K562 (cell line): ENCODE measurements around the gene DIPK1B. TPM values are rescaled to one million over a fixed set of nuclear protein-coding genes. Genes with fewer than 3 reads are reported as not detected.
A peak's percentile ranks its signal among the peaks of the same experiment; 100 is the strongest.

Experiments
- ATAC-seq: fragments of 200-7000 bp; cut with Tn5 transposase; 3 replicates; pipeline ENCODE4 v1.9.1; 2020; ENCODE audit warnings: moderate library complexity
- BruUV-seq: library from RNA; stranded (reverse); fragments of 400-500 nt; replicated peaks from 2 replicates; lab custom pipeline; 2021; lab: Mats Ljungman, UMichigan
- CTCF ChIA-PET: fragments of 300-600 bp; formaldehyde crosslinking; extraction: SDS; loops from one replicate; lab custom pipeline; 2021; ENCODE audit warnings: low intra/inter-chr PET ratio; lab: Yijun Ruan, JAX
- POLR2A ChIA-PET: fragments of 300-600, 350-650 bp; sonication (Branson Sonifier 250); formaldehyde crosslinking; extraction: SDS; loops from one replicate; lab custom pipeline; 2021; ENCODE audit warnings: antibody characterized with exemption, inconsistent platforms; lab: Yijun Ruan, JAX
- DNase-seq, 4 experiments: peaks; one replicate each; pipeline versions ENCODE4 v3.0.0 to v3.0.0-alpha.2; 2011 to 2018; ENCODE audit warnings: low spot score in 3 of 4, mixed read lengths in 3 of 4; ENCODE audit errors: extremely low read depth in 1 of 4
- FAIRE-seq: peaks from 2 replicates; lab custom pipeline; 2011; peaks lifted over from hg19 to GRCh38; lab: Jason Lieb, UNC
- H2AFZ ChIP-seq: 2 replicates; pipeline ENCODE4 v1.6.0; 2011; ENCODE audit warnings: low read depth, low read length, control low read depth, inconsistent platforms
- H3K27ac ChIP-seq: fragments of 200-600 bp; 3 replicates; pipeline ENCODE4 v1.8.0; 2011; ENCODE audit warnings: low read depth, mild to moderate bottlenecking, control low read depth, inconsistent platforms, low read length, moderate library complexity, mixed read lengths; ENCODE audit errors: extremely low read depth
- H3K27me3 ChIP-seq, 2 experiments: fragments of 300-600 bp in 1 of 2; 2 replicates in 1 of 2; 3 replicates in 1 of 2; pipeline versions ENCODE4 v1.6.0 to v1.8.0; 2011; ENCODE audit warnings: inconsistent platforms in 2 of 2, low read length in 2 of 2, mild to moderate bottlenecking in 1 of 2, mixed read lengths in 1 of 2, moderate library complexity in 1 of 2; ENCODE audit not compliant: control insufficient read depth in 2 of 2, insufficient read depth in 2 of 2
- H3K36me3 ChIP-seq: fragments of 300-600 bp; 3 replicates; pipeline ENCODE4 v1.8.0; 2011; ENCODE audit warnings: mild to moderate bottlenecking, low read length, inconsistent platforms; ENCODE audit not compliant: control insufficient read depth, insufficient read depth
- H3K4me1 ChIP-seq, 2 experiments: fragments of 200-600 bp in 1 of 2; replicated peaks in 1 of 2; 2 replicates in 1 of 2; 3 replicates in 1 of 2; pipeline versions ENCODE4 v1.5.1 to v1.8.0; 2011; ENCODE audit warnings: inconsistent platforms in 2 of 2, low read length in 2 of 2, mild to moderate bottlenecking in 1 of 2, mixed read lengths in 1 of 2, moderate library complexity in 1 of 2; ENCODE audit not compliant: control insufficient read depth in 2 of 2, insufficient read depth in 2 of 2
- H3K4me2 ChIP-seq: 2 replicates; pipeline ENCODE4 v1.6.1; 2011; ENCODE audit warnings: low read length, control low read depth, inconsistent platforms, mixed read lengths; ENCODE audit not compliant: insufficient read depth
- H3K4me3 ChIP-seq: fragments of 200-600 bp; sonication (generic), shearing (Covaris generic); 2 replicates; pipeline ENCODE4 v1.5.1; 2016; ENCODE audit warnings: control low read depth, inconsistent platforms
- H3K79me2 ChIP-seq: fragments of 200-600 bp; 3 replicates; pipeline ENCODE4 v1.8.0; 2011; ENCODE audit warnings: low read length, inconsistent platforms; ENCODE audit not compliant: control insufficient read depth, insufficient read depth
- H3K9ac ChIP-seq, 2 experiments: 2 replicates each; pipeline versions ENCODE4 v1.6.0 to v1.6.1; 2011; ENCODE audit warnings: low read depth in 2 of 2, low read length in 2 of 2, control low read depth in 1 of 2, inconsistent platforms in 1 of 2, mild to moderate bottlenecking in 1 of 2, mixed read lengths in 1 of 2; ENCODE audit not compliant: insufficient read depth in 1 of 2
- H3K9me1 ChIP-seq: one replicate; pipeline ENCODE4 v1.6.0; 2011; ENCODE audit warnings: inconsistent platforms, mild to moderate bottlenecking, low read length, moderate library complexity; ENCODE audit not compliant: control insufficient read depth, insufficient read depth
- H3K9me3 ChIP-seq: replicated peaks from 2 replicates; pipeline ENCODE4 v1.5.1; 2011; ENCODE audit warnings: low read depth, low read length, inconsistent platforms; ENCODE audit not compliant: control insufficient read depth, insufficient read depth
- H4K20me1 ChIP-seq: replicated peaks from 2 replicates; pipeline ENCODE4 v1.6.1; 2011; ENCODE audit warnings: low read length, inconsistent platforms, mixed read lengths; ENCODE audit not compliant: control insufficient read depth, insufficient read depth
- CBX5 ChIP-seq: IDR thresholded peaks from 2 replicates; pipeline ENCODE4 v1.6.1; 2014; ENCODE audit warnings: low read depth, borderline replicate concordance
- CEBPG ChIP-seq, 3 experiments: fragments of 200-800 bp in 1 of 3; sonication (Bioruptor generic) in 1 of 3; sonication (generic) in 1 of 3; formaldehyde crosslinking in 1 of 3; IDR thresholded peaks in 2 of 3; conservative IDR thresholded peaks in 1 of 3; 2 replicates each; pipeline versions ENCODE4 v1.6.1 to v1.8.0; 2016 to 2022; ENCODE audit warnings: missing compliant biosample characterization in 2 of 3, missing genetic modification characterization in 2 of 3, mild to moderate bottlenecking in 1 of 3, missing genetic modification reagents in 1 of 3
- ETV5 ChIP-seq: sonication (generic); formaldehyde crosslinking; IDR thresholded peaks from 2 replicates; pipeline ENCODE4 v1.4.0; 2020; ENCODE audit warnings: low read depth, mild to moderate bottlenecking, missing genetic modification reagents
- GTF2E2 ChIP-seq: fragments of 200-800 bp; sonication (Bioruptor generic); IDR thresholded peaks from 2 replicates; pipeline ENCODE4 v1.6.1; 2016; ENCODE audit warnings: missing genetic modification characterization, missing compliant biosample characterization
- HDGF ChIP-seq: fragments of 450-650 bp; IDR thresholded peaks from 2 replicates; pipeline ENCODE4 v1.6.1; 2016
- HNRNPUL1 ChIP-seq: fragments of 200-400 bp; formaldehyde crosslinking; IDR thresholded peaks from 2 replicates; pipeline ENCODE4 v1.6.1; 2017; ENCODE audit warnings: low read length
- MAZ ChIP-seq, 2 experiments: fragments of 450-650 bp in 1 of 2; sonication (generic) in 1 of 2; formaldehyde crosslinking; IDR thresholded peaks in 1 of 2; conservative IDR thresholded peaks in 1 of 2; 2 replicates each; pipeline versions ENCODE4 v1.4.0 to v1.5.0; 2020; ENCODE audit warnings: mild to moderate bottlenecking in 1 of 2, missing genetic modification reagents in 1 of 2
- MCM3 ChIP-seq: fragments of 450-650 bp; IDR thresholded peaks from 2 replicates; pipeline ENCODE4 v1.6.1; 2016
- MED1 ChIP-seq: sonication (generic); formaldehyde crosslinking; IDR thresholded peaks from 2 replicates; pipeline ENCODE4 v1.8.1; 2023; ENCODE audit warnings: missing genetic modification reagents, borderline replicate concordance
- MEF2A ChIP-seq: IDR thresholded peaks from 2 replicates; pipeline ENCODE4 v1.6.1; 2011; ENCODE audit warnings: low read depth, mild to moderate bottlenecking, low read length, moderate library complexity; ENCODE audit not compliant: control insufficient read depth
- NFATC3 ChIP-seq: fragments of 450-650 bp; IDR thresholded peaks from 2 replicates; pipeline ENCODE4 v1.6.1; 2017; ENCODE audit warnings: mild to moderate bottlenecking
- PHB ChIP-seq: fragments of 250-450 bp; sonication (Bioruptor Pico); IDR thresholded peaks from 2 replicates; pipeline ENCODE4 v1.5.0; 2021
- POLR2B ChIP-seq: fragments of 450-650 bp; IDR thresholded peaks from 2 replicates; pipeline ENCODE4 v1.6.1; 2018; ENCODE audit warnings: low read depth; ENCODE audit not compliant: partially characterized antibody
- PRMT5 ChIP-seq: sonication (generic); formaldehyde crosslinking; IDR thresholded peaks from 2 replicates; pipeline ENCODE4 v1.5.0; 2020; ENCODE audit warnings: missing genetic modification reagents
- RAD51 ChIP-seq: fragments of 450-650 bp; IDR thresholded peaks from 2 replicates; pipeline ENCODE4 v1.7.1; 2016; ENCODE audit warnings: low read depth, mild to moderate bottlenecking, borderline replicate concordance
- RBM25 ChIP-seq: fragments of 200-400 bp; formaldehyde crosslinking; IDR thresholded peaks from 2 replicates; pipeline ENCODE4 v1.6.1; 2018; ENCODE audit warnings: low read length, low read depth, moderate library complexity; ENCODE audit not compliant: severe bottlenecking
- RBM39 ChIP-seq: fragments of 200-400 bp; formaldehyde crosslinking; optimal IDR thresholded peaks from 2 replicates; pipeline ENCODE3; 2018; ENCODE audit warnings: low read depth, low read length
- SAP30 ChIP-seq: fragments of 200-600 bp; sonication (generic); IDR thresholded peaks from 2 replicates; pipeline ENCODE4 v1.6.1; 2012; ENCODE audit warnings: borderline replicate concordance, low read depth, mild to moderate bottlenecking, moderate library complexity, low read length, control low read depth, inconsistent platforms; ENCODE audit not compliant: insufficient read depth, poor library complexity, severe bottlenecking
- TAF15 ChIP-seq: fragments of 200-400 bp; formaldehyde crosslinking; IDR thresholded peaks from 2 replicates; pipeline ENCODE4 v1.6.1; 2017; ENCODE audit warnings: mild to moderate bottlenecking, low read depth, low read length, moderate library complexity
- TCF3 ChIP-seq: sonication (generic); formaldehyde crosslinking; IDR thresholded peaks from 2 replicates; pipeline ENCODE4 v1.4.0; 2020; ENCODE audit warnings: mild to moderate bottlenecking, missing genetic modification reagents
- ZBTB43 ChIP-seq: sonication (generic); formaldehyde crosslinking; IDR thresholded peaks from 2 replicates; pipeline ENCODE4 v1.8.0; 2023; ENCODE audit warnings: mild to moderate bottlenecking, missing genetic modification reagents
- ZNF146 ChIP-seq: IDR thresholded peaks from one replicate; pipeline ENCODE4 v1.6.1; 2018; ENCODE audit warnings: missing compliant biosample characterization; ENCODE audit not compliant: unreplicated experiment
- ZNF184 ChIP-seq: sonication (generic); formaldehyde crosslinking; IDR thresholded peaks from 2 replicates; pipeline ENCODE4 v1.5.0; 2020; ENCODE audit warnings: missing genetic modification reagents
- ZNF668 ChIP-seq: fragments of 250-450 bp; sonication (Bioruptor Pico); IDR thresholded peaks from 2 replicates; pipeline ENCODE4 v1.8.0; 2022; ENCODE audit warnings: mild to moderate bottlenecking, inconsistent platforms
- WGBS: fragments of 100-300 bp; shearing (Covaris generic); methylation state at CpG from one replicate; pipeline ENCODE4 v1.1.6; 2016; ENCODE audit warnings: low coverage, mixed read lengths; ENCODE audit not compliant: insufficient coverage; ENCODE audit errors: missing lambda C conversion rate; 5-methylcytosine and 5-hydroxymethylcytosine counted together
- in situ Hi-C: fragments of 300-500 bp; cut with MboI; formaldehyde crosslinking; loops from 4 replicates; pipeline ENCODE4 v1.15.0; 2018; ENCODE audit warnings: inconsistent platforms, mixed read lengths
- intact Hi-C: fragments of 100-400 bp; cut with micrococcal nuclease; formaldehyde crosslinking; loops from 2 replicates; pipeline ENCODE4 v1.14.2; 2022
- polyA plus RNA-seq, 8 experiments: library from polyadenylated mRNA; depleted of rRNA in 4 of 8; stranded (reverse) in 5 of 8; unstranded in 3 of 8; fragments of >200 nt; fragmentation: Nextera tagmentation in 2 of 8; fragmentation: Illumina TruSeq in 1 of 8; extraction: Ambion mirVana in 2 of 8; extraction: Trizol in 1 of 8; gene quantifications; 2 replicates each; pipeline versions ENCODE4 v1.2.1 to v1.2.3, GENCODE V29; 2011 to 2014; ENCODE audit warnings: inconsistent platforms in 1 of 8, missing spikeins in 1 of 8
- total RNA-seq, 7 experiments: library from RNA; depleted of rRNA in 6 of 7; stranded (reverse); fragments of >200 nt in 6 of 7; fragmentation: Illumina TruSeq in 2 of 7; extraction: Trizol in 2 of 7; gene quantifications; 2 replicates each; pipeline versions ENCODE4 v1.2.1 to v1.2.3, GENCODE V29; 2011 to 2021; ENCODE audit warnings: low replicate concordance in 1 of 7

The DIPK1B gene
- total and polyA plus RNA-seq, 9 of the 15 experiments (the other 6 are each of a cell fraction or from before 2014, with no cell fraction given): 0.08 to 22.3 (median 5.9) TPM

- Histone ChIP-seq H2AFZ (no peak overlapping the region), H3K4me1 (peaks cover 8 to 100% of the 10 kb centered on the region in 2 experiments; a peak in 4 of 5 replicates), H3K36me3 (peaks cover 81% of the 10 kb centered on the region; the same call in 2 of the 3 replicates), H3K79me2 (peaks cover 16% of the 10 kb centered on the region), H3K4me2 (no peak overlapping the region), H3K9me1 (peaks cover 2% of the 10 kb centered on the region), H4K20me1 (peaks cover 52% of the 10 kb centered on the region), H3K9me3 (no peaks in the 10 kb centered on the region), H3K9ac (peak overlapping the region in 1 of 2 experiments; percentile 76; a peak in 2 of 4 replicates), H3K4me3 (no peak overlapping the region), H3K27ac (peak overlapping the region; percentile 27; the same call in 1 of the 3 replicates), H3K27me3 (no peaks in the 10 kb centered on the region)
- intact Hi-C loops (no loop called here), in situ Hi-C loops (no loop called here)
- peak; percentile 44 for FAIRE-seq
- peak in 2 of 4 experiments; percentile 27 to 42 for DNase-seq
- WGBS: 62% methylated on average over 14 of the region's 14 CpGs
- ChIA-PET CTCF (no interaction called here), POLR2A (interaction anchor here (0.6 to 2.1 kb wide), 13 partner anchors 9 to 803 kb away, joined by 3 to 11 read pairs (median 3); partner anchors contain the start of genes AGPAT2 and EGFL7)
- TSS peak; percentile 47 for BruUV-seq
- peak; percentile 2 for ATAC-seq
- TF ChIP-seq RAD51 (no peak), GTF2E2 (no peak), RBM39 (no peak), PRMT5 (no peak), CBX5 (no peak), ZNF668 (CRISPR knock-in tag) (no peak), ZNF184 (CRISPR knock-in tag) (no peak), MCM3 (no peak), NFATC3 (no peak), CEBPG (CRISPR knock-in tag; IDR thresholded peaks at IDR 0.05) (no peak), CEBPG (tag; conservative IDR thresholded peaks at IDR 0.05 in 1 of 2, IDR thresholded peaks at IDR 0.05 in 1 of 2) (no peak), TCF3 (CRISPR knock-in tag) (no peak), ETV5 (CRISPR knock-in tag) (no peak), ZNF146 (CRISPR knock-in tag) (no peak), HDGF (no peak), TAF15 (no peak), SAP30 (no peak), HNRNPUL1 (0 out of 2 replicates have a peak, but pooled peaks have one; percentile 79), MAZ (CRISPR knock-in tag; conservative IDR thresholded peaks at IDR 0.05 in 1 of 2, IDR thresholded peaks at IDR 0.05 in 1 of 2) (no peak), POLR2B (no peak), MEF2A (no peak), RBM25 (no peak), PHB (CRISPR knock-in tag) (no peak), ZBTB43 (CRISPR knock-in tag) (no peak), MED1 (CRISPR knock-in tag) (no peak)
Observed at GRCh38 chr9:136672431-136673087, 39.8 kb upstream of the DIPK1B start.
